NCI-H748 (cell line): ENCODE results near the gene SSMEM1.
"Not testable (repeated sequence)": the region's sequence is repeated elsewhere in the genome, so short reads cannot be mapped to it uniquely, and the experiment has no call there.

Experiments used
- DNase-seq: peaks from one replicate; lab custom pipeline; 2025; ENCODE audit not compliant: unreplicated experiment; lab: John Stamatoyannopoulos, UW

The SSMEM1 gene

GRCh38 chr7:130207642-130208041, at the start of gene SSMEM1:
Gene SSMEM1 (plus strand): TSS chr7:130207860. CDS start chr7:130207911, 51 bp downstream.
- no peak for DNase-seq

DNA sequence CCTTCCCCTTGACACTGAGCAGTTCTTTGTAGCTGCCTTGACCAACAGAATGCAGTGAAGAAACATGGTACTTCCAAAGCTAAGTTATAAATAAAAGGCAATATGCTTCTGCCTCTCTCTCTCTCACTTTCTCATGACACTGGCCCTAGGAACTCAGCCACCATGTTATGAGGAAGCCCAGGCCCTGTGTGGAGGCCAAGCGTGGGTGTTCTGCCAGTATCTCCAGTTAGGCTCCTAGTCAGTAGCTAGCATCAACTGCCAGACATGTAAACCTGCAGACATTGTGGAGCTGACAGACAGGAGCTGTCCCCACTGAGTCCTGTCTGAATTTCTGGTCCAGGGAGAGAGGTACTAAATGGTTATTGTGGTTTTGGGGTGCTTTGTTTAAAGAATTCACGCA, 47.6 kb upstream of the SSMEM1 start:
- DNase-seq = no peak

GRCh38 chr7:130160455-130160854, 47.2 kb upstream of the SSMEM1 start:
- no peak for DNase-seq

- no peak for DNase-seq
These were observed 45.5 kb upstream of the SSMEM1 start for GRCh38 chr7:130162196-130162595.

DNA sequence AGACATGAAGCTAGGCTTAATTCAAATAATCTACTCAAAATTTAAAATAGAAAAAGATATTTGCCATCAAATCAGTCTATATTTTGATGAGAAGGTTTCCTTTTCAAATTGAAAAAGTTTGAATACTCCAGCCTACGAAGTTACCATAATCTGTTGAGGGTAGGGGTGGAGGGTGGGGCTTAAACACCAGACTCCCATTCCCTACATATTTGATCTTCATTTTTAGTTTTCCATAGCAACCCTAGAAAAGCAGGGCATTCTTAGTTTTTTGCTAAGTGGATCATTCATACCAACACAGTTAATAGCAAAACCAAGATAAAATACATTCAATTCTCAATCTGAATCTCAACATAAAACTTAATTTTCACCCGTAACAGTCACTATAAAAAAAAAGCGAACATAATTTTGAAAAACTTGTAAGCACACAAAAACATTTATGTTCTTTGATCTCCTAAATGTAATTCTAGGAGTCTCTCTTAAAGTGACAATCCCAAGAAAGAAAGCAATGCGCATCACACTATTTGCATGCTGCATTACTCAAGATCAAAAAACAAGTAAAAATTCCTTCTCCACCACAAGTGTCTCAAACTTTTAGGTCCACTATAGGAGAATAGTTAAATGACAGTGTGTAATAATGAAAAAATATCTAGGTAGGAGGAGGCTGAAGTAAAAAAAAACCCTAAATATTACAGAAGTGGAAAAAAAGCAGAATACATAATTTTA, 33.3 kb upstream of the SSMEM1 start:
- no peak for DNase-seq

DNA sequence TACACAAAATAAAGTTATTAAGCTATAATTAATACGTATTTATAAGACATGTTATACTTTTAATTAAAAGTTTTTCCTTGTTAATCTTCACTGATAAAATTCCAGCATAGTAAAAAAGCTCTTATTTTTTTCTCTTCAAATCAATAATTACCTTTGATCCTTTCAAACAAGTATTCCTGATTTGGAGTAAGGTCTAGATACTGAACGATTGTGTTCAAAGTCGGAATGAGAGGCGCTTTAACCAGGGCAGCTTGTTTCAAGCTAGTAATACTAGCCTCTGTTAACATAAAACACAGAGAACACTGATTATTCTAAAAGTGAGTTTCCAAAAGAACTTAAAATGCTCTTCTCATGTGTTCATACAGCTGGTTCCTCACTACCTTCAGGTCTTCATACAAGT, 29.4 kb upstream of the SSMEM1 start:
- DNase-seq = no peak

DNA sequence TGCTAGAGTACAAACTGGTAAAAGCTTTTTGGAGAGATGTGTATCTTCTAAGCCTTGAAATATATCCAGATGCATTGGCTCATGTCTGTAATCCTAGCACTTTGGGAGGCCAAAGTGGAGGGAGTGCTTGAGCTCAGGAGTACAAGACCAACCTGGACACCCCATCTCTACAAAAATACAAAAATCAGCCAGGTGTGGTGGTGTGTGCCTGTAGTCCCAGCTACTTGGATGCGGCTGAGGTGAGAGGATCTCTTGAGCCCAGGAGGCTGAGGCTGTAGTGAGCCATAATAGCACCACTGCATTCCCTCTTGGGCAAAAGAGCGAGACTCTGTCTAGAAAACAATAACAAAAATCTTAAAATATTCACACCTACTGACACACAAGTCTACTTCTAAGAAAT, 28.0 kb upstream of the SSMEM1 start:
- DNase-seq = no peak

- DNase-seq = no peak
These were observed 26.9 kb upstream of the SSMEM1 start for GRCh38 chr7:130180571-130181262.

GRCh38 chr7:130181263-130181605, 26.4 kb upstream of the SSMEM1 start:
- no peak for DNase-seq

- DNase-seq = no peak
These were observed 24.7 kb upstream of the SSMEM1 start for GRCh38 chr7:130182990-130183389.

DNA sequence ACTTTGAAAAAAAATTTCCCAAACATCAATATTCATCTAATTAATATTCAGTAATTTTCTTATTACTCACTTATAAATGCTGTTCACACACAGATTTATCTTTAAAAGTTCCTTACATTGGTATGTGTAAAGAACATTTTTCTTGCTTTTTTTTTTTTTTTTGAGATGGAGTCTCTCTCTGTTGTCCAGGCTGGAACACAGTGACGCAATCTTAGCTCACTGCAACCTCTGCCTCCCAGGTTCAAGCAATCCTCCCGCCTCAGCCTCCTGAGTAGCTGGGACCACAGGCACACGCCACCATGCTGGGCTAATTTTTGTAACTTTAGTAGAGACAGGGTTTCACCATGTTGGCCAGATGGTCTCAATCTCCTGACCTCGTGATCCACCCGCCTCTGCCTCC, 23.3 kb upstream of the SSMEM1 start:
- not testable (repeated sequence) for DNase-seq

GRCh38 chr7:130187360-130187759, 20.3 kb upstream of the SSMEM1 start:
- no peak for DNase-seq

GRCh38 chr7:130189343-130189742, 18.3 kb upstream of the SSMEM1 start:
- DNase-seq = no peak

DNA sequence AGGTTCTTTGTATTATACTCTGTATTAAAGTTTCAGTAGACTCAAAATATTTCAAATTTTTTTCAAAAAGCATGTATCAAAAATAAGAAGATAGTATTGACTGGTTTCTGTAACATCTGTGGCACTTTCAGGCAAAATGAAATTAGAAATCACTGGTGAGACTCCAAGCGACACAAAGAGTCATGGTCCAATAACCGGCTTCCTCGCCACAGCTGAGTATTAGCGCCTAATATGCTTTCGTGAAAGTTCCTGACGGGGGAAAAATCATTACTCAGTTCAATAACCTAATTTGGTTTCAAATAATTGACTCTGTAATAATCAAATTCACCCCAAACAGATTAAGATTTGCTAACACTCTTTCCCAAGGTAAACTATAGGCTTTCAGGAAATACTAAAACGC, 15.9 kb upstream of the SSMEM1 start:
- no peak for DNase-seq

DNA sequence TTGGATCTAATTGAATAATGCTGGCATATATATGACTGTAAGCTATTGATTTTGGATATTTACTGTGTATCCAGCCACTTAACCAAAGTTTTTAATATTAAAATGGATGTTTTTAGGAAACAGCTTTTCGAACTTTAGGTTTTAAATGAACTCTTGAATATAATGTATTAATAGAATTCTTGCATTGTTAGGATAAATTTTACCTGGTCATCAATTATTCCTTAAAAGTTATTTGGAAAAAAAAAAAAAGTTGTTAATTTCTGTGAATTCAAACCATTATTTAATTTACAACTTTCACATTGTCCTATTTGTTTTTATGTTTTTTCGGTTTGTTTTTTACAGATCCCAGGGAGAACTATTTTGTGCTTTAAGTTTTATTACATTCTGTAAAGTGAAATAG, 12.3 kb upstream of the SSMEM1 start:
- no peak for DNase-seq

DNA sequence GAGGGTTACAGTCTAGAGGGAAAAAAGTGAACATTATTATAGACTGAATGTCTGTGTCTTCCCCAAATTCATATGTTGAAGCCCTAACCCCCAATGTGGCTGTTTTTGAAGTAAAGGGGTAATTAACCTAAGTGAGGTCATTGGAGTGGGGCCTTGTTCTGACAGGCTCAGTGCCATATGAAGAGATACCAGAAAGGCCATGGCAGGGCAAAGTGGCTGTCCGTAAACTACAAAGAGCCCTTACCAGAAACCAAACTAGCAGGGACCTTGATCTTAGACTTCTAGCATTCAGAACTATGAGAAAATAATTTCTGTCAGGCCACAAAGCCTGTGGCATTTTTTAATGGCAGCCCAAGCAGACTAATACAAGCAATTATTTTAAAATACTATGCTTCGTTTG, 11.2 kb upstream of the SSMEM1 start:
- DNase-seq = no peak

GRCh38 chr7:130197094-130197493, 10.6 kb upstream of the SSMEM1 start:
- no peak for DNase-seq

DNA sequence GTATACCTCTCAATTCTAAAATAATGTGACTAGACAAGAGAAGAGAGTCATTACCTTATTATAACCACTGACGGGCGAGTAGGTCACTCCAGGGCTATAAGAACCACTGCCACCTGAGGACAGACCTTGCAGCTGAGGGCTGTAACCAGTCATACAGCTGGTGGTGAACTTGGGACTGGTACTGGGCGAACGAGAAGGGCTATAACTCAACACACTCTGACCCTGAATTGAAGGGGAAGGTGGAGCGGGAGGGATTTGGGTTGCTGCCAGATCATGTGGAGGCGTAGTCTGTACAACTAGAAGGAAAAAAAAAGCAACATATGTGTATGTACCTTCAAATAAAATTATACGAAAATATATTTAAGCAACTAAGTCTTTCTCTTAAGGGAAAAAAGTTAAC, 5.9 kb upstream of the SSMEM1 start:
- DNase-seq = no peak

DNA sequence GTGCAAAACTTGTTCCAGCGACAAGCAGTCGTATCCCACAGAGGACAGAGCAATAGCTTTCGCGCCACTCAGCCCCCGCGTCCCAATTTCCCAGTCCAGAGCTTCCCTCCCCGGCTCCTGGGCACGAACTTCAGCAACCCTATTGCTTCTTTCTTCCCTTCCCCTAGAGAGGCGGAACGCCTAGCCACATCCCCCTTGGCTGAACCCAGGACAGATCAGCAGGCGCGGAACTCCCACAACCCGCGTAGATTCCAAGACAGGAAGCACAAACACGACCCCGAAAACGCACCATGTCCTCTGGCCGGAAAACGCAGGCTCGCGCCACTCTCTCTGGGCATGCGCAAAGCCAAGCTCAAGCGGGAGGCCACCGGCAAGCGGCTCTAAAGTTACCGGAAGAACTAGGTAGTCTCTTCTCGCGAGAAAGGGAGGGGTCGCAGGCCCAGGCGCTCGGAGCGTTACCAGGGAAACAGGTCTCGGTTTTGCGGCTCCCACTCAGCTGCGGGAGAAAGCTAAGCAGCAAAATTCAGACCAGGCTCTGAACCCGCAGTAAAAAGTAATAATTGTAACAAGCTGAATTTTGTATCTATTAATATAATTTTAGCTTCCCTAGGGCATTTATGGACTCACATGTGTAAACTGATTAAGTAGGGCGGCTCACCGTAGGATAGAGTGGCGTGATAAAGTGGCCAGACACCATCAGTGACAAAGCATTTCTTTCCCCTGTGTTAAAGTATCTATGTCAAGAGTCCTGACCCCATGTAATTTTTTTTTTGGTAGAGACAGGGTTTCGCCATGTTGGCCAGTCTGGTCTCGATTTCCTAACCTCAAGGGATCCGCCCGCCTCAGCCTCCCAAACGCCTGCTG, 2.3 kb upstream of the SSMEM1 start, which contains the start of gene TMEM209:
Gene TMEM209 (minus strand): TSS at position 323 of the 864 bp plus-strand sequence. CDS start 31 bp downstream, at position 292.
- DNase-seq = peak; percentile 99

GRCh38 chr7:130207033-130207432, 627 bp upstream of the SSMEM1 start:
- DNase-seq = no peak

DNA sequence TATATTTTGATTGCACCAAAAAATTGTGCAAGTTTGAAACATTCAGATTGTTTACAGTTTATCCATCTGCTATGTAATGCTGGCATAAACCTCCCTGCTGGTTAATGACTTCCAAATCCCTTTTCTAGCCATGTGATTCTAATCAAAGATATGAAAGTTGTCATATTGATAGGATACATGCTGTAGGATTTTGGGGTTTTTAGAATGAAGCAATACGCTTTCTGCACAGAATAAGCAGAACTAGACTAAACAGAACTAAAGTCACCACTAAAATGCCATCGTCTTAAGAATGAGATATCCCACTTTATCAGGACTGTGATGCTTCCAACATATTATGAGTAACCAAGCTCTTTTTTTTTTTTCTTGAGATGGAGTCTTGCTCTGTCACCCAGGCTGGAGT, 856 bp downstream of the SSMEM1 start:
- DNase-seq = no peak
